GM18505 (cell line): ENCODE data around the gene FHL3.

ENCODE experiments used
- ATAC-seq: cut with Tn5 transposase; IDR thresholded peaks from one replicate; pipeline ENCODE4 v1.9.1; 2021; ENCODE audit not compliant: unreplicated experiment
- POLR2A ChIP-seq: IDR thresholded peaks from 4 replicates; pipeline ENCODE4 v1.6.1; 2011; ENCODE audit warnings: borderline replicate concordance; ENCODE audit not compliant: insufficient read depth, insufficient read length; ENCODE audit errors: extremely low read depth

The FHL3 gene

GRCh38 chr1:38028105-38028591, 22.8 kb upstream of the FHL3 start:
- peak; percentile 27 for TF ChIP-seq POLR2A
- peak; percentile 44 for ATAC-seq

DNA sequence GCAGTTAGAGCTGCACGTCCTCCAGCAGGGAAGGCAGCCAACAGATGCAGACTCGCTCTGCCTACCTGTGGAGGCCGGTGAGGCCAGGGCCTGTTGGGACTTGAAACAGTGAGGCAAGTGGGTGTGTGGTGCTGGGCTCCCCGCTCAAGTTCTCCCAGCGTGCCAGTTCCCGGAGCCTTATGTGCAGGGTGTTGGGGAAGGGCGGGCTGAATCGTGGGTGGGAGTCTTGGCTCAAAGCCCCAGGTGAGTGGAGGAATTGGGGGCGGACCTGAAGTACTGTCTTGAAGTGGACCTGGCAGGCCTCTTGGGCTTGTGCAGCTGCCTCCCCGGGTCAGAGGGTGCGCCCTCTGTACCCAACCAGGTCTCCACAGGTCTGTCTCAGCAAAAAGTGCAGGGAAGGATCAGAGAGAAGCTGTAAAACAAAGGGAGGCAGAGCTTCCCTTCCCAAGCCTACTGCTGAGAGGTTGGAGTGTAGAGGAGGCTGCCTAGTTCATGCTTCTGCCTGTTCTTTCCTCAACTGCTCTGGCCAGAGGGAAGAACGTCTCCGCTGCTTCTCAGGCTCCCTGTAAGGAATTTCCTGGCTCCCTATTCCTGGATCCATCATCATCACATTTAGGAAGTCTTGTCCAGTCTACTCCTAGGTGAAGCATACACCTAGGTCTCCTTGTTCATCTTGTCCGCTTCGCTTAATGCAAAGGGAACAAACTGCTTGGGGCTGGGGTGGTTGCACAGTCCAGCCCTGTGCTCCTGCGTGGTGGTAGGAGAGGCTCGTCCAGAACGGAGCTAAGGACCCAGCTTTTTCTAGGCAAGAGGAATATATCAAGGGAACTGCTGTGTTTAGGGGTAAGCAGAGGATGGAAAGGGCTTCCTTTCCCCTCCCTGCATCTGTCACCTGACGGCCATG, 22.1 kb upstream of the FHL3 start:
- TF ChIP-seq POLR2A = no peak
- ATAC-seq = no peak

DNA sequence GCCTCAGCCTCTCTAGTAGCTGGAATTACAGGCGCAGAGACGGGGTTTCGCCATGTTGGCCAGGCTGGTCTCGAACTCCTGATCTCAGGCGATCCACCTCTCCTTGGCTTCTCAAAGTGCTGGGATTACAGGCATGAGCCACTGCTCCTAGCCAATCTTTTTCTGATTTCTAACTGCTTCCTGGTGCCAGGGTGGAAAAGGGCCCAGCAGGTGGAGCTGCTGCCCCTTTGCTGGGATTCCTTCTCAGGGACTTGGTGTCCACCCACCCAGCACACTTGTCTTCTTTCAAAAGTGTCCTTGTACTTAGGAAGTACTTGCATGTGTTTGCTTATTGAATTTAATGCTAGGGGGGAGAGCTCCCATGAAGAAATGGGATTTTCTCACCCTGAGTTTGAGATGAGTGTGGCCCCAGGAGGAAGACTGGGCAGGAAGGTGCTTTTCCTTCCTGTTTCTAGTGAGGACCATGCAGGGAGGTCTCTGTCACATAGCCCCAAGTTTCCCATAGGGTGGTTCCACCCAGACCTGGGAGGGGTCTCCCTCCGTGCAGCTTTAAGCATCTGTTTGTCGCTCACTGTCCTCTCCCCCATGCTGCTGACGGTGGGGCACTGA, 21.4 kb upstream of the FHL3 start:
- ATAC-seq = no peak
- TF ChIP-seq POLR2A = no peak

GRCh38 chr1:38025664-38026063, 20.4 kb upstream of the FHL3 start:
- ATAC-seq = no peak
- no peak for TF ChIP-seq POLR2A

DNA sequence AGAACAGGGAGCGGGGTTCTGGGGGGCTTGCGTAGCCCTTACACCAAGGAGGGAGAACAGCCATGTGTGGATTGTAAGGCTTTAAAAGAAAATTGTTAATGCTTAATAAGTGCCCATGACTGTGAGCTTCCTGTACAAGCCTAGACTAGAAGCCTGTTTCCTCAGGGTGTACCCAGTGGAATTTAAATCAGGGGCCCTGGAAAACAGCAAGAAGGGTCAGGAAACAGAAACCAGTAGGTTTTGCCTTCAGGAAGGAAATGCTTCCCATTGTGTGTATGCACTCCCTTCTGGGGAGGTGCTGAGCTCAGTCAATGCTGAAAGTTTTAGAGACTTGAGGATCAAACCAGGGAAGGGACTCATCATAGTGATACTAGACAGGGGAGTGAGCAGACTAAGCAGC, 19.9 kb upstream of the FHL3 start:
- ATAC-seq = no peak
- no peak for TF ChIP-seq POLR2A

GRCh38 chr1:38022810-38023209, 17.5 kb upstream of the FHL3 start:
- no peak for ATAC-seq
- TF ChIP-seq POLR2A = no peak

- TF ChIP-seq POLR2A = no peak
- ATAC-seq = no peak
Observed at GRCh38 chr1:38021969-38022368, 16.7 kb upstream of the FHL3 start.

- ATAC-seq = no peak
- no peak for TF ChIP-seq POLR2A
Observed at GRCh38 chr1:38020396-38020795, 15.1 kb upstream of the FHL3 start.

GRCh38 chr1:38018864-38019343, 13.6 kb upstream of the FHL3 start:
- TF ChIP-seq POLR2A = no peak

GRCh38 chr1:38015978-38016725, 10.8 kb upstream of the FHL3 start:
- no peak for ATAC-seq
- no peak for TF ChIP-seq POLR2A

More at GRCh38 chr1:38018864-38019343, 13.6 kb upstream of the FHL3 start:
- ATAC-seq = no peak

GRCh38 chr1:38014724-38015424, 9.6 kb upstream of the FHL3 start:
- ATAC-seq = no peak
- no peak for TF ChIP-seq POLR2A

DNA sequence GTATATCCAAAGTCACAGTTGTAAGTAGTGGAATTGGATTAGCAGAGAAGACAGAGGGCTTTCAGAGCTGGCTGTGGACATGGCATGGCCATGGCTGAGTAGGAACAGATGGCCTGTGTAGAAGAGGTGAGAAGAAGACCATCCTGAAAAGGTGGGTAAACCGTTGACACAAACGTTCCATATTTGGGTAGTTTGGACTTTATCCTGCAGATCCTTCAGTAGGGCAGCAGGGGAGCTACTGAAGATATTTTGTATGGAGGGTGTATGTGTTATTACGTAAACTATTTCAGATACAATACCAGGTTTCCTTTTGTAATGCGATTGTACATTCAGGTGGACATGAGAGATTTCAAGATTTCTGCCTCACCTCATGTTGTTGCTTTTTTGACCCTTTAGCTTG, 8.9 kb upstream of the FHL3 start:
- no peak for ATAC-seq
- TF ChIP-seq POLR2A = no peak

DNA sequence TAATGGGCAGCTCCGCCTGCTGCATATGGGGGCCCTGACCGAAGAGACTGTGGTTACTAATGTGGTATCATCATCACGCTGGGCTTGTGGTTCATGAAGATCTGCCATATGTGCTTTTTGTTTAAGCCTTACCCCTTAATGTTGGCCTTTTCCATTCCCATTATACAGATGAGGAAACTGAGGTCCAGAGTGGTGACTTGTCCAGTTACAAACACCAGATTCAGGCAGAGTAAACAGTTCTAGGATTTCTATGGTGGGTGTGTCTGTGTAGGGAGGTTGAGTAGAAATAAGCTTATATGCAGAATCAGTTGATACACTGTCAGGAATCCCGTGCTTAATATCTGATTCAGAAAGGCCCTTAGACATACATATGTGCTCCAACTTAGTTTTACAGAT, 7.9 kb upstream of the FHL3 start:
- TF ChIP-seq POLR2A = no peak
- no peak for ATAC-seq
